HFF-Myc (cell line): Measurements from ENCODE around the gene SYNPR.

Source experiments
- DNase-seq: peaks from one replicate; pipeline ENCODE4 v3.0.0-alpha.2; 2011; ENCODE audit warnings: low read depth; ENCODE audit errors: extremely low read depth
- H3K4me3 ChIP-seq: replicated peaks from 2 replicates; pipeline ENCODE4 v1.5.1; 2011; ENCODE audit warnings: low read depth, mild to moderate bottlenecking, control low read depth, low read length
- CTCF ChIP-seq: IDR thresholded peaks from 2 replicates; pipeline ENCODE4 v1.5.1; 2012; ENCODE audit warnings: mild to moderate bottlenecking, low read depth, low read length, control low read depth; ENCODE audit errors: missing control alignments

The SYNPR gene

GRCh38 chr3:63528325-63529000 is 250.4 kb downstream of the SYNPR start:
- TF ChIP-seq CTCF, result no peak
- no peak overlapping the region for H3K4me3 ChIP-seq
- DNase-seq, result no peak

GRCh38 chr3:63532521-63532920 is 254.4 kb downstream of the SYNPR start:
- DNase-seq, result no peak
- TF ChIP-seq CTCF, result no peak
- H3K4me3 ChIP-seq, result no peak overlapping the region

- TF ChIP-seq CTCF, result no peak
- no peak for DNase-seq
- no peak overlapping the region for H3K4me3 ChIP-seq
These were observed 260.8 kb downstream of the SYNPR start for GRCh38 chr3:63538919-63539318.

DNA sequence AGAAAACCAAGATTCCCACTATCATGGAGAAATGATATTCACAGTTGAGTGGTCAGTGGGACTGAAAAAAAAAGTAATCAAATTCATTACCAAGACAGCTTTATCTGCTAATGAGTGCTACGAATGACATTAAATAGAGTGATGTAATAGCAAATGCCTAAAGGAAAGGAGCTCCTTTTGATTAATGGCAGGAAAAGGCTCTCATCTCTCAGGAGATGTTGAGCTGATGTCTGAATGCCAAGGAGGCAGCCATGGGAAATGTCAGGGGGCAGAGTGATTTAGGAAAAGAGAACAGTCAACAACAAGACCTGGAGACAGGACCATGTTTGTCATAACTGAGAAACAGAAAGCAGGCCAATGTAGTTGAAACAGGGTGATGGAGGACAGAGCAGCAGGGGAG is 277.7 kb downstream of the SYNPR start:
- no peak for TF ChIP-seq CTCF
- H3K4me3 ChIP-seq, result no peak overlapping the region
- no peak for DNase-seq

GRCh38 chr3:63556401-63556800 is 278.3 kb downstream of the SYNPR start:
- DNase-seq, result no peak
- no peak overlapping the region for H3K4me3 ChIP-seq
- TF ChIP-seq CTCF, result no peak

GRCh38 chr3:63557912-63558311 is 279.8 kb downstream of the SYNPR start:
- no peak for DNase-seq
- no peak overlapping the region for H3K4me3 ChIP-seq
- TF ChIP-seq CTCF, result no peak

- no peak overlapping the region for H3K4me3 ChIP-seq
- no peak for TF ChIP-seq CTCF
- no peak for DNase-seq
These were observed 281.8 kb downstream of the SYNPR start for GRCh38 chr3:63559884-63560283.
